Medulla oblongata (tissue), 1 donor: ENCODE results near the gene GPR153.
"Not testable (repeated sequence)": the region's sequence is repeated elsewhere in the genome, so short reads cannot be mapped to it uniquely, and the experiment has no call there.

Experiments used
- DNase-seq: peaks from one replicate; pipeline ENCODE4 v3.0.0-alpha.2; 2015; ENCODE audit errors: extremely low spot score

The GPR153 gene

GRCh38 chr1:6233376-6233775, 27.5 kb downstream of the GPR153 start:
- DNase-seq = no peak

- no peak for DNase-seq
These were observed 35.2 kb downstream of the GPR153 start for GRCh38 chr1:6225651-6226050.

GRCh38 chr1:6224718-6225117, 36.2 kb downstream of the GPR153 start:
- DNase-seq = no peak

GRCh38 chr1:6223617-6224016, 37.3 kb downstream of the GPR153 start:
- DNase-seq = no peak

GRCh38 chr1:6222636-6223035, 38.3 kb downstream of the GPR153 start:
- no peak for DNase-seq

GRCh38 chr1:6221210-6221784, 39.6 kb downstream of the GPR153 start:
- DNase-seq = no peak

- DNase-seq = no peak
These were observed 40.7 kb downstream of the GPR153 start for GRCh38 chr1:6220236-6220635.

GRCh38 chr1:6219641-6220040, 41.3 kb downstream of the GPR153 start:
- DNase-seq = not testable (repeated sequence)

- no peak for DNase-seq
These were observed 42.3 kb downstream of the GPR153 start for GRCh38 chr1:6218375-6219164.

GRCh38 chr1:6212193-6212959, 48.5 kb downstream of the GPR153 start:
- no peak for DNase-seq

- no peak for DNase-seq
These were observed 49.2 kb downstream of the GPR153 start for GRCh38 chr1:6211731-6212130.

- no peak for DNase-seq
These were observed 50.1 kb downstream of the GPR153 start for GRCh38 chr1:6210591-6211355.

- DNase-seq = no peak
These were observed 51.0 kb downstream of the GPR153 start for GRCh38 chr1:6209661-6210580.

- peak; percentile 17 for DNase-seq
These were observed 51.9 kb downstream of the GPR153 start for GRCh38 chr1:6208723-6209660.

GRCh38 chr1:6207921-6208320, 53.0 kb downstream of the GPR153 start:
- no peak for DNase-seq

- DNase-seq = no peak
These were observed 53.6 kb downstream of the GPR153 start for GRCh38 chr1:6207075-6207885.

GRCh38 chr1:6206520-6206855, 54.4 kb downstream of the GPR153 start:
- no peak for DNase-seq

- DNase-seq = no peak
These were observed 54.9 kb downstream of the GPR153 start, which contains the start of gene RNF207 for GRCh38 chr1:6205849-6206519. Gene RNF207 (plus strand): TSS chr1:6206119. CDS start chr1:6206536, 417 bp downstream.
